Activated CD4-positive, alpha-beta T cell treated with anti-CD3 and anti-CD28 coated beads, Interleukin-2, amount 50 U/mL, for 4 hours (primary cell): Measurements from ENCODE around the gene YBEY.
A peak's percentile ranks its signal among the peaks of the same experiment; 100 is the strongest.

Experiments
- DNase-seq, 2 experiments: peaks; one replicate each; pipeline ENCODE4 v3.0.0-alpha.2; 2020

The YBEY gene

GRCh38 chr21:46264690-46265144 lies 21.4 kb upstream of the YBEY start:
- DNase-seq = no peak

- no peak for DNase-seq
Observed at GRCh38 chr21:46265736-46266525, 20.2 kb upstream of the YBEY start.

GRCh38 chr21:46266946-46267345 lies 19.2 kb upstream of the YBEY start:
- no peak for DNase-seq

- DNase-seq = no peak
Observed at GRCh38 chr21:46268371-46268770, 17.8 kb upstream of the YBEY start.

- no peak for DNase-seq
Observed at GRCh38 chr21:46269466-46269865, 16.7 kb upstream of the YBEY start.

GRCh38 chr21:46273341-46273740 lies 12.8 kb upstream of the YBEY start:
- no peak for DNase-seq

GRCh38 chr21:46274797-46275390 lies 11.2 kb upstream of the YBEY start:
- DNase-seq = no peak

- no peak for DNase-seq
Observed at GRCh38 chr21:46284077-46284644, 2.0 kb upstream of the YBEY start.

GRCh38 chr21:46284733-46285132 lies 1.4 kb upstream of the YBEY start:
- no peak for DNase-seq

- no peak for DNase-seq
Observed at GRCh38 chr21:46285206-46285661, 908 bp upstream of the YBEY start, which contains the start of gene MCM3AP. Gene MCM3AP, minus strand, starts transcription at chr21:46285611. Its CDS starts 325 bp downstream, at chr21:46285286.

- DNase-seq = no peak
Observed at GRCh38 chr21:46286648-46287002, 483 bp downstream of the YBEY start.

GRCh38 chr21:46287541-46287940 lies 1.4 kb downstream of the YBEY start:
- no peak for DNase-seq

GRCh38 chr21:46289655-46290179 lies 3.6 kb downstream of the YBEY start:
- no peak for DNase-seq

- no peak for DNase-seq
Observed at GRCh38 chr21:46291561-46291960, 5.4 kb downstream of the YBEY start.

- no peak for DNase-seq
Observed at GRCh38 chr21:46294647-46295176, 8.6 kb downstream of the YBEY start.

- DNase-seq = no peak
Observed at GRCh38 chr21:46295177-46295770, 9.1 kb downstream of the YBEY start.

- peak; percentile 54 to 61 for DNase-seq
Observed at GRCh38 chr21:46295996-46296752, 10.0 kb downstream of the YBEY start.

GRCh38 chr21:46297338-46298271 lies 11.5 kb downstream of the YBEY start:
- no peak for DNase-seq

GRCh38 chr21:46299167-46299566 lies 13.0 kb downstream of the YBEY start:
- no peak for DNase-seq

- no peak for DNase-seq
Observed at GRCh38 chr21:46301759-46302158, 15.6 kb downstream of the YBEY start.

GRCh38 chr21:46304437-46304836 lies 18.3 kb downstream of the YBEY start:
- no peak for DNase-seq
